NK-92 (cell line): ENCODE data around the gene ALDH8A1.

Experiments
- DNase-seq: peaks from one replicate; lab custom pipeline; 2025; ENCODE audit not compliant: unreplicated experiment; lab: John Stamatoyannopoulos, UW

The ALDH8A1 gene, protein sequence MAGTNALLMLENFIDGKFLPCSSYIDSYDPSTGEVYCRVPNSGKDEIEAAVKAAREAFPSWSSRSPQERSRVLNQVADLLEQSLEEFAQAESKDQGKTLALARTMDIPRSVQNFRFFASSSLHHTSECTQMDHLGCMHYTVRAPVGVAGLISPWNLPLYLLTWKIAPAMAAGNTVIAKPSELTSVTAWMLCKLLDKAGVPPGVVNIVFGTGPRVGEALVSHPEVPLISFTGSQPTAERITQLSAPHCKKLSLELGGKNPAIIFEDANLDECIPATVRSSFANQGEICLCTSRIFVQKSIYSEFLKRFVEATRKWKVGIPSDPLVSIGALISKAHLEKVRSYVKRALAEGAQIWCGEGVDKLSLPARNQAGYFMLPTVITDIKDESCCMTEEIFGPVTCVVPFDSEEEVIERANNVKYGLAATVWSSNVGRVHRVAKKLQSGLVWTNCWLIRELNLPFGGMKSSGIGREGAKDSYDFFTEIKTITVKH

DNA sequence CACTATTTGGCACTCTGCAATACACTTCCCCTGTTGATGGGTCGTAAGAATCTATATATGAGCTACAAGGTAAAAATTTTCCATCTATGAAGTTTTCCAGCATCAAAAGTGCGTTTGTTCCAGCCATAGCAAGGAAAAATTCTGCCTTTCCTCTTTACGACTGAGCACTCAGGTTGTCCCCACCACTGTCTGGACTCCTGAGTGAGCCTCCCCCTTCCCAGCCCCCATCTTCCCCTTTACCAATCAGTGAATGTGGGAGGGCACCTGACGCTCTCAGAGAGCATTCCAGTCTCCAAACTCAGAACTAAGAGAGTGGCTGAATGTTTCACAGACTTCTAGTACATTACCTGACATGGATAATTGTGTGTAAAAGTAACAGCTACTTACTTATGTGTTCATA is at the start of gene ALDH8A1:
Gene ALDH8A1, minus strand, starts transcription at position 175 of the 400 bp plus-strand sequence. Its CDS starts 48 bp downstream, at position 127.
- no peak for DNase-seq

DNA sequence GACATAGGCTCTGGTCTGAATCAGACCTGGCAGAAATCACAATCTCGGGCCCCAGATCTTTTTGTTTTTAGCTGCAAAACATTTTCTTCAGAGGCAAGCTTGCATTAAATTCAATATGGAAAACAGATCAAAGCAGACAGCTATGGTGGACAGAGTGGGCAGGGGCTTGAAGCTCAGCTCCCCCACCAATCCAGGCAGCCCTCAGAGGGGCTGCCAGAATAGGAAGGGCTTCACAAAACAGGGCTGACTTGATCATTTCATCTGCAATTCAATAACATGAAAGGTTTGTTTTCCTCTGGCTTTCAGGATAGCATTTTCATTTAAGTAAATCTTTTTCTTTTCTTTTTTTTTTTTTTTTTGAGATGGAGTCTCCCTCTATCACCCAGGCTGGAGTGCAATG is 49.2 kb upstream of the ALDH8A1 start:
- DNase-seq, result no peak

DNA sequence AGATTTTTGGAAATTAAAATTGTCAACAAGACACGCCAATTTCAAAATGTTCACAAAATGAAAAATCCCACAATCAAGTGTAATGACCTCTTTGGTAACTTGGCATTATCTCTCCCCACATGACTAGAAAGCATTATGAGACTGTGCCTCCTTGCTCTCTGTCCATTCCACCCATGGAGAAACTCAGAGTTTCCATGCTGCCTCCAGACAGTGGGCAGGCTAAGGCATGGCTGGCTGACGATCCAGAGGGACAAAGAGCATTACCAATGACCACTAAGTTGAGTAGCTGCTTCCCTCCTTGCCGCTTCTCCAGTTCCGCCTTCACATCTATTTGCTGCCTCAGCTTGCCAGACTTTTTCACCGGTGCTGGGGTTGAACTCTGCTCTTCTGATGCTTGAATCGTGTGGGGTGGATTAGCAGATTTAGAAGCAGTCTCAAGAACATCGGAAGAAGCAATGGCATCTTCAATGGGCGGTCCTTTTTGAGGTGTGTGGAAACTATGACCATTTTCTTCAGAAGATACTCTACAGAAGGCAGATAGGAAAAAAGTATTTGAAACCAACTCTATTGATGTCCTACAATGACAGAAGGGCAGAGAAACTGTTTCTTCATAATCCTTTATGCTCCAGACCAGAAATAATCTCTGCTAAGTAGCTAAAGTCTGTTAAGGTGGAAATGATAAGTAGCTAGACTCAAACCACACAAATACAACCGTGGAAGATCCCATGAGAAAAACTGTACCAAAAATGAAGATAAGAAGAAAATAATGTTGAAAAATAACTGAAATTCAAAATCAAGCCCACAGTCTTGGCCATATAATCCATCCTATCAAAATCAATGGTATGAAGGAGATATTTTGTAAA is 47.5 kb upstream of the ALDH8A1 start:
- DNase-seq, result no peak

DNA sequence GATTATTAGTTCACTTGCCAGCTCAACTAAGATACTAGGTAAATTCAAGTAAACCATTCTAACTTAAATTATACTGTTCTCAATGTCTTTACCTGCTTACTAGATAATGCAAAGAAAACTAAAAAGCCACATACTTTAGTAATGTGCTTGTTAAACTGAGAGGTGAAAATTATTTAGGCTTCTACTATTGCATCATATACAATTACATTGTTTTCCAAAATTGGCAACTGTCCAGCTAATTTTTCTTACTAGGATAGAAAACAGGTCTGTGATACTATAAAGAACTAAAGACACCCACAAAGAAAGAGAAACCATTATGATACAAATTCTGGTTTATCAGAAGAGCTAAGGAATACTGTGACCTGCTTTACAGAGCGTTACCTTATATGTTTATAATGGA is 45.6 kb upstream of the ALDH8A1 start:
- DNase-seq, result no peak

DNA sequence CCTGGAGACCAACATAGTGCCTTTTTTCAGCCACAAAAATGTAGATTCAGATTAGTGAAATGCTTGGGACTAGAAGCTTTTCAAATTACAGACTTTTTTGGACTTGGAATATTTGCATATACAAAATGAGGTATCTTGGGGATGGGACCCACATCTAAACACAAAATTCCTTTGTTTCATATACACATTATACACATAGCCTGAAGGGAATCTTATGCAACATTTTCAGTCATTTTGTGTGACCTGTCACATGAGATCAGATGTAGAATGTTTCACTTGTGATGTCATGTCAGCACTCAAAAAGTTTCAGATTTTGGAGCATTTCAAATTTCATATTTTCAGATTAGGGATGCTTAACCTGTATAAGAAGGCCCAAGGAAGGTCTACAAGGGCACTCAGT is 44.5 kb upstream of the ALDH8A1 start:
- no peak for DNase-seq

DNA sequence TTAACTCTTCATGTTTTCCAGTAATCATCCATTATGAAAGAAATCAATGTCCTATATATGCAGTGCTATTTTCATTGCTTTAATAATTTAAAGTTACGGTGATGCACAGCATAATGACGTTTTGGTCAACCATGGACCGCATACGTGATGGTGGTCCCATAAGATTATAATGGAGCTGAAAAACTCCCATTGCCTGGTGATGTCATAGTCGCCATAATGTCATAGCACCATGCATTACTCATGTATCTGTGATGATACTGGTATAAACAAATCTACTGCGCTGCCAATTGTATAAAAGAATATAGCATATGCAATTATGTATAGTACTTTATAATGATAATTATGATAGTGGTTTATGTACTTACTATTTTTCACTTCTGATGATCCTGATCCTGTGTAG is 42.3 kb upstream of the ALDH8A1 start:
- DNase-seq, result no peak

DNA sequence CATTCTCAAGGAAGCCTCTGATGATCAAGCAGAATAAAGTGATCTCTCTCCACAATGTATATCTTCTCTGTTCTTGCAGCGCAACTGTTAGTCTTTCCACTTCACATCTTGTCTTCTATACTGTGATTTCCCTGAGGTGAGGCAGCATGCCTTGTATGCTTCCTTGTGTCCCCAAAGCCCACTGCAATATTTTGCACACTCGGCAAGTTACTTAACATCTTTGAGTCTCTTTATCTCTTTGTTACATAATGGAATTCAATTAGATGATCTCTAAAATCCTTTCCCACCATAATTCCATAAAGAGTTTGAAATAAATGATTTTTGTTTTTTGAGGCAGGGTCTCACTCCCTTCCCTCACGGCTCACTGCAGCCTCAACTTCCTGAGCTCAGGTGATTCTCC is 40.4 kb upstream of the ALDH8A1 start:
- no peak for DNase-seq

DNA sequence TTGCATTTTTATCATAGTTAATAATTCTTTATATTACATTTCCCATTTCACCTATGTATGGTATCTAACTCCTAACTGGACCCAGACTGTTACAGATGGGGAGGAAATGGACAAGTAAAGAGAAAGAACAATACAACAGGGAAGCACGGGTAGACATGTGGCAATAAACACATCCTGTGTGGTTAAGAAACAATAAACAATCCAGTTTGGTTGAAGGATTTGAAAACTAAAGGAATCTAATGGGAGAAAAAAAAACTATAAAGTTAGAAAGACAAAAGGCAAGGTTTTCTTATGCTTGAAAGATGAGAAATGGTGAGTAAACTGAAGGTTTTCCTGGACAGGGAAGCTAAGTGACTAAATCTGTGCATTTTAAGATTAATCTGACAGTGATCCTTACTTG is 34.9 kb upstream of the ALDH8A1 start:
- no peak for DNase-seq

DNA sequence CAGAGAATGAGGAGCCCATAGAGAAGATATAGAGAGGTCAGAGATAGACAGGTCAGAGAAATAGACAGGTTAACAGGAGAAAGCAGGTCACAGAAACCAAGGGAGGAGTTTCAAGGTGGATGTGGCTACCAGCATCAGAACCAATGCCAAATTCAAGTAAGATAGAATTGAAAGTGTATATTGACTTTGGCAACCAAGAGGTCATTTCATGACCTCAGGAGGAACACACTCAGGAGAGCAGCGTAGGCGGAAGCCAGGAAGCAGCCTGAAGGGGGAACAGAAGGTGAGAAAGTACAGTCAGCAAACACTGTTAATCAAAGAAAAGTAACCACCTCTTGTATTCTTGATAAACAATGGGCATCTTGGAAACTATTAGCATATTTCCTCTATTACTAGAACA is 33.9 kb upstream of the ALDH8A1 start:
- no peak for DNase-seq

DNA sequence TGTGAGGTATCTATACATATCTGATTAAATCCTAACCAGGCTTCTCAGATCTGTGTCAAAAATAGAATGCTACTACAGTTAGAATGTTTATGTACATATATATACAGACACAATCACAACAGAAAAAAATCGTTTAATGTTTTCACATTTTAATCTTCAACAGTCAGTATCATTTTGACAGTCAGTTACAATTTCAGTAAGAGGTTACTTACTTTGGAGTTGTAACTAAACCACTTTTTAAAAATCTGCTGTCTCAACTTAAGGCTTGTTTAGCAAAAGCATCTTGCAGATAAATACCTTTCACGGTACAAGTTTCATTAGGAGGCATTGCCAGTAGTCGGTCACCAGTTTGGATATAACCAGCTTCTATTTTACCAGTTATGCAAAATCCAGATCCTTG is 32.3 kb upstream of the ALDH8A1 start:
- DNase-seq, result no peak

DNA sequence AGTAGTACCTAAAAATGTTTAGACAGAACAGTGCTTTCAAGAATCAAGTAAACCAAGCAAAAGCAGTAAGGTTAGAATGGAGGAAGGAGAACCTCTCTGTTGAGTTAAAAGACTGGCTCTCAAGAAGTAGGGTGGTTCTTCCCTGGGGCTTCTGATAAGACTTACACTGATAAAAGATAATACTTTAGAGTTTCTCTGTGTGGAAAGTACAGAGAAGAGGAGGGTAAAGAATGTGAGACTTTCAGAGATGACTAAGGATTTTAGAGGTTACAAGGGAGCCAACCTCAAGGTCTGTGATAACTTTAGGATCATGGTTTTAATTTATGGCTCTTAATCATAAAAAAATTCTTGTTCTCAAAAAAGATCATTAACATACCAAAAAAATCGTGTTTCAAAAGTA is 30.9 kb upstream of the ALDH8A1 start:
- no peak for DNase-seq

DNA sequence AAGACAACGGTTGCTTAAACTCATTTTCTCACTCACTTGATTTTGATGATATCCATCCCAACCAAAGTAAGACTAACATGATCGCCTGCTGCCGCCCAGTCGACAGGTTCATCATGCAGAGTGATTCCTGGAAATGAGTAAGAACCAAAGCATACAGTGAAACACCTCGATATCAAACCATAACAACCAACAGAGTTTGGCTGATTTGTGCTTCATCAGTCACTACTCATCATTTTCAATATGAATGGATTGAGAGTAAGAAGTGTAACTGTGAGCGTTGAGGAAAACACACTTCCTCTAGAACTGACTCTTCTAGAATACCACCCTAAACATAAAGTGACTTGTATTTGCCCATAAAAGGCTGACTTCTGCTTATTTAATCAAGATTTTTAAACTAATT is 29.2 kb upstream of the ALDH8A1 start:
- DNase-seq, result no peak

DNA sequence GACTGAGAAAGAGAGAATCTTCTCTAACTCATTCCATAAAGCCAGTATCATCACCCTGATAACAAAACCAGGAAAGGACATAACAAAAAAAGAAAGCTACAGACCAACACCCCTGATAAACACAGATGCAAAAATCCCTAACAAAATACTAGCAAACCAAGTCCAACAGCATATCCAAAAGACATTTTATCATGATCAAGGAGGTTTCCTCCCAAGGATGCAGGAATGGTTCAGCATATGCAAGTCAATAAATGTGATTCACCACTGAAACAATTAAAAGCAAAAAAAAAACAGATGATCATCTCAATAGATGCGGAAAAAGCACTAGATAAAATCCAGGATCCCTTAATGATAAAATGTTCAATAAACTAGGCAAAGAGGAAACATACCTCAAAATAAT is 24.5 kb upstream of the ALDH8A1 start:
- DNase-seq, result no peak

DNA sequence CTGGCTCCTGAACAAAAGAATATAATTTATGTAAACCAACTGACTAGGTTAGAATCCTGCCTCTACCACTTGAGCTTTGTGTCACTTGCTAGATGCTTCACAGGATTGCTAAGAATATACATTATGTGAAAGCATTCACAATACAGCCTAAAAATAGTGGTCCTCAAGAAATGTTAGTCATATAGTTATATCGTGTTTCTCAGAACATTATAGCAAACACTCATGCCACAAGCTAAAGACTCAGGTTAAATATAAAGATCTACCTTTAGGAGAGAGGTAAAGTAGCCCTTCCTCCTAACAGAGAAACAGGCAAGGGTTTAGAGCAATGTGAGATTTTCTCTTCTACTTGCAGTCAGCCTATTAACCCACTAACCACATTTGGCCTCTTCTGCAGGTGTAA is 17.8 kb upstream of the ALDH8A1 start:
- no peak for DNase-seq

DNA sequence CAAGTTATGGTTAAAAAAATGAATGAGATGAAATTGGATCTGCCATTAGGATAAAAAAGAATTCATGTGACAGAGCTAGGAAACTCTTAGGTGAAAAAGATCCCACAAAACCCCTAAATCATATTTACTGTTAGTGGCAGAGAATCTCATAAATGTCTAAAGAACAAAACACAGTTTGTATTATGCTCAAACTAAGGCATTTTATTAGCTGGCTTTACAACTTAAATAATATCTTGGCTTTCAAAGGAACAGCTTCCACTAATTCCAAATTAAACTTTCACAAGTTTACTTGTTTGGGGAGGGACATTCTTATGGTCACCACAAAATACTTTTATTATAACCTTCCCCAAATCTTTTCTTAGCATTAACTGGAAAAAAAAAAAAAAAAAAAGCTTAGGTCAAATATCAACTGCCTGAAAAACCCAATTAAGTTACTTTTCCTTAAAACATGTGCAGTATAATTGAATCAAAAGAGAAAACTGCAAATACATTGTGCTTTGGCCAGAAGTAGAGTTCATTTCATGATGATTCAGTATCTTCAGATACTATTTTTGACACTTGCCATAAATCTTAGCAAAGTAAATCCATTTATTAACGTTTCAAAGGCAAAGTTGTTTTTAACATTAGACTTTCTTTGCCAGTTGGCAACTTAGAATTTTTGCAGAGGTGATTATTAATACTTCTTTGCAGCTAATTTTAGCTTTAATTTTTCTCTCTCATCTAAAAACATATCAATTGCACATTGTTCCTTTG is 14.7 kb upstream of the ALDH8A1 start:
- no peak for DNase-seq

DNA sequence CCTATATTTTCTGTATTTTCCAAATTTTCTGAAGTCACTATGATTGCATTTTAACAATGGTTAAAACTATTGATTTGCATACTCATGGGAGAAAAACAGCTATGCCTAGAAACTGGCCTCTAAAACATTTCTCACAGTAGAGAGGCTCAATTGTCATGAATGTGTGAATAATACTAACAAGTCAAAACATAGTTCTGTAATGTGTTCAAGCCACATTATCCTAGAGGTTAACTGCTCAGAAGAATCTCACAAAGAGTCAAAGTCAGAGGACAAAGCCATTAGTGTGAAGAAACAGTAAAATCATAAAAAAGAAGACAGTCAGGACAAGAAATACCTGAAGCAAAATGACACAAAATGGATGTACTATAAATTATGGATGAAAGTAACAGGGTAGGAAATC is 12.5 kb upstream of the ALDH8A1 start:
- DNase-seq, result no peak

DNA sequence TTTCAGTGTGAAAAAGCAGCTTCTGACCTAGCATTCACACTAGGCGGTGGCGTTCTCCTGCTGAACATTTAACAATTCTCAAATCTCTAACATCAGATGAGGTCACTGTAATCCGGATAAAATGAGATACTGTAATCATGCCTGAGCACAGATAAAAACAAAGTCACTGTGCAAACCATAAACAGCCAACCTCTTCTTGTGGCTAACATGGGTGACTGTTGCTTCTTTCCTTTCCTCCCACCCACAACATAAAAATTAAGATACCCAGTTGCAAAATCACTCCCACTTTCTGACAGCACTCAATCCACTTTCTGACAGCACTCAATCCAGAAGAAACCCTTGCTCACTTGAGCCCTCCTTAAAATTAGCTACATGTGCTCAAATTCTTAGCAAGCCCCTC is 11.5 kb upstream of the ALDH8A1 start:
- DNase-seq, result no peak

DNA sequence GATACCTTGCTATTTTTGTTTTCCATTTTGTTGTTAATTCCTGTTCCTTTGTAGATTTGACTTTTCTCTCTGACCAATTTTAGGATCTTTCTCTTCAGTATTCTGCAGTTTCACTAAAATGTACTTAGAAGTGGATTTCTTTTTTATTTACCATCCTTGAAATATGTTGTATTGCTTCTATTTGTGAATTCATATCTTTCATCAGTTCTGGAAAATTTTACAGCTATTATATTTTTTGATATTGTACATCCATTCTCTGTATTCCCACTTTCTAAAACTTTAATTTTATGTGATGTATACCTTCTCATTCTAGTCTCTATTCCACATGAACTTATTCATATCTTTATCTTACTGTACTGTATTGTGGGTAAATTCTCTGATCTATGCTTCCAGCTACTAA is 9.7 kb upstream of the ALDH8A1 start:
- no peak for DNase-seq

DNA sequence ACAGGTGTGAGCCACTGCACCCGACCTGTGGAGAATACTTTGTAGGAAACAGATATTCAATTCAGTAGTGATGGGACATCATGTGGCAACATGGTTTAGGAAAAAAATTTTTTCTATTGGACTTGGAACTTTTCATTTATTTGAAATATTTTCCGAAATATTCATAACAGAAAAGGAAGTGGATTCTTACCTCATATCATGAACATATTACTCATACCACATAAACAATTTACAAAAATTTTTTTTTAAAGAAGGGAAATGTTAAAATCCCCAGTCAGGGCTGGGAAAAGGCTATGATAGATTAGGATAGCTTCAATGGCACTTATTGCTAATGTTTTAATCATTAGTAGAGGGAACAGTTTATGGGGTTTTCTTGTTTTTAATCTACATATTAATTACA is 6.8 kb upstream of the ALDH8A1 start:
- no peak for DNase-seq

DNA sequence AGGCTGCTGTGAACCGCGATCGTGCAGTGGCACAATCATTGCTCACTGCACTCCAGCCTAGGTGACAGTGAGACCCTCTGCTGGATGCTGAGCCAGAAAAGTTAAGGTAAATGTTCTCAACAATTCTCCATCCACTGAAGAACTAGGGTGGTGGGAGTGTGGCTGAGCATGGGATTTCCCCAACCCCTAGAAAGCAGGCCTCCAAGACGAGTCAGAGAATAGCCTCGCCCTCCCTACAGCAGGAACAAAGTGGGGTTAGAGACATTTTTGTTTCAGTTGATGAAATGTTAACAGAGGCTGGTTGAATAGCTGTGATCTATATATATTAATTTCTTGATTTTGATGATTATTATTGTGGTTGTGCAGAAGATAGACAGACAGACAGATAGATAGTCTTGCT is 6.1 kb upstream of the ALDH8A1 start:
- DNase-seq, result no peak

DNA sequence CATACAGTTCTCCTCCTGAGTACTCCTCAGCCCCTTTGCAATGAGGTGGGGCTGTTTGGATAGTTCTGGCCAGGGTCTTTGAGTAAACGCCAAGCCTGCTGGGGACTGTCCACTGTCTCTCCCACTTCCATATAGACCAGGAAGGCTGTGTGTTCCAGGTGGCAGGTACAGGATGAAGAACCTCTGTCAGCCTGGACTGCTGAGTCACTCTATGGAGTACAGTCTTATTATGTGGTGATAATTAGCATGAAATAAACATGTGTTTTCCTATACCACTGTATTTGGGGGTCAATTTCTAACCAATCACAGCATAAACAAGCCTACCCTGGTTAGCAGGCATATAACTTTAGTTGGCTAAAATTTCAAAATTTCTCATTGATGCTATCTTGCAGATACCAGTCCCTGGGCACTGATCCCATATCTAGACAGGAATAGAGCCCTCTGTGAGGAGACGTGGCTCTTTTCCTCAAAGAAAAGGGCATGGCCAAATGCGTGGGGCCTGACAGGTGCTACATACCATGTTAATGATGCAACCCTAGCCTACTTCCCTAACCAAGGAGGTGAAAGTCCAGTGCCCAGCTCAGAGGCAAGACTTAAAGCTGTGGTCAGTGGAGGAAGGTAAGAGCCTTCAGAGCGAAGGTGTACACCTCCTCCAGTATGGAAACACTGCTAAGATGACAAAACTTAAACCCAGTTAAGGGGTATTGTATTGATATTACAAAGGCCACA is 4.5 kb upstream of the ALDH8A1 start:
- no peak for DNase-seq
